K562 (cell line): Measurements from ENCODE around the gene GATA1. TPM values are rescaled to one million over a fixed set of nuclear protein-coding genes. Genes with fewer than 3 reads are reported as not detected.

ENCODE experiments used
- ATAC-seq: fragments of 200-7000 bp; cut with Tn5 transposase; 3 replicates; pipeline ENCODE4 v1.9.1; 2020; ENCODE audit warnings: moderate library complexity
- BruUV-seq: library from RNA; stranded (reverse); fragments of 400-500 nt; replicated peaks from 2 replicates; lab custom pipeline; 2021; lab: Mats Ljungman, UMichigan
- CTCF ChIA-PET: fragments of 300-600 bp; formaldehyde crosslinking; extraction: SDS; loops from one replicate; lab custom pipeline; 2021; ENCODE audit warnings: low intra/inter-chr PET ratio; lab: Yijun Ruan, JAX
- POLR2A ChIA-PET: fragments of 300-600, 350-650 bp; sonication (Branson Sonifier 250); formaldehyde crosslinking; extraction: SDS; loops from one replicate; lab custom pipeline; 2021; ENCODE audit warnings: antibody characterized with exemption, inconsistent platforms; lab: Yijun Ruan, JAX
- DNase-seq, 4 experiments: peaks; one replicate each; pipeline versions ENCODE4 v3.0.0 to v3.0.0-alpha.2; 2011 to 2018; ENCODE audit warnings: low spot score in 3 of 4, mixed read lengths in 3 of 4; ENCODE audit errors: extremely low read depth in 1 of 4
- FAIRE-seq: peaks from 2 replicates; lab custom pipeline; 2011; peaks lifted over from hg19 to GRCh38; lab: Jason Lieb, UNC
- H2AFZ ChIP-seq: 2 replicates; pipeline ENCODE4 v1.6.0; 2011; ENCODE audit warnings: low read depth, low read length, control low read depth, inconsistent platforms
- H3K27ac ChIP-seq: fragments of 200-600 bp; 3 replicates; pipeline ENCODE4 v1.8.0; 2011; ENCODE audit warnings: low read depth, mild to moderate bottlenecking, control low read depth, inconsistent platforms, low read length, moderate library complexity, mixed read lengths; ENCODE audit errors: extremely low read depth
- H3K27me3 ChIP-seq, 2 experiments: fragments of 300-600 bp in 1 of 2; 2 replicates in 1 of 2; 3 replicates in 1 of 2; pipeline versions ENCODE4 v1.6.0 to v1.8.0; 2011; ENCODE audit warnings: inconsistent platforms in 2 of 2, low read length in 2 of 2, mild to moderate bottlenecking in 1 of 2, mixed read lengths in 1 of 2, moderate library complexity in 1 of 2; ENCODE audit not compliant: control insufficient read depth in 2 of 2, insufficient read depth in 2 of 2
- H3K36me3 ChIP-seq: fragments of 300-600 bp; 3 replicates; pipeline ENCODE4 v1.8.0; 2011; ENCODE audit warnings: mild to moderate bottlenecking, low read length, inconsistent platforms; ENCODE audit not compliant: control insufficient read depth, insufficient read depth
- H3K4me1 ChIP-seq, 2 experiments: fragments of 200-600 bp in 1 of 2; replicated peaks in 1 of 2; 2 replicates in 1 of 2; 3 replicates in 1 of 2; pipeline versions ENCODE4 v1.5.1 to v1.8.0; 2011; ENCODE audit warnings: inconsistent platforms in 2 of 2, low read length in 2 of 2, mild to moderate bottlenecking in 1 of 2, mixed read lengths in 1 of 2, moderate library complexity in 1 of 2; ENCODE audit not compliant: control insufficient read depth in 2 of 2, insufficient read depth in 2 of 2
- H3K4me2 ChIP-seq: 2 replicates; pipeline ENCODE4 v1.6.1; 2011; ENCODE audit warnings: low read length, control low read depth, inconsistent platforms, mixed read lengths; ENCODE audit not compliant: insufficient read depth
- H3K4me3 ChIP-seq: fragments of 200-600 bp; sonication (generic), shearing (Covaris generic); 2 replicates; pipeline ENCODE4 v1.5.1; 2016; ENCODE audit warnings: control low read depth, inconsistent platforms
- H3K79me2 ChIP-seq: fragments of 200-600 bp; 3 replicates; pipeline ENCODE4 v1.8.0; 2011; ENCODE audit warnings: low read length, inconsistent platforms; ENCODE audit not compliant: control insufficient read depth, insufficient read depth
- H3K9ac ChIP-seq, 2 experiments: 2 replicates each; pipeline versions ENCODE4 v1.6.0 to v1.6.1; 2011; ENCODE audit warnings: low read depth in 2 of 2, low read length in 2 of 2, control low read depth in 1 of 2, inconsistent platforms in 1 of 2, mild to moderate bottlenecking in 1 of 2, mixed read lengths in 1 of 2; ENCODE audit not compliant: insufficient read depth in 1 of 2
- H3K9me1 ChIP-seq: one replicate; pipeline ENCODE4 v1.6.0; 2011; ENCODE audit warnings: inconsistent platforms, mild to moderate bottlenecking, low read length, moderate library complexity; ENCODE audit not compliant: control insufficient read depth, insufficient read depth
- H3K9me3 ChIP-seq: replicated peaks from 2 replicates; pipeline ENCODE4 v1.5.1; 2011; ENCODE audit warnings: low read depth, low read length, inconsistent platforms; ENCODE audit not compliant: control insufficient read depth, insufficient read depth
- H4K20me1 ChIP-seq: replicated peaks from 2 replicates; pipeline ENCODE4 v1.6.1; 2011; ENCODE audit warnings: low read length, inconsistent platforms, mixed read lengths; ENCODE audit not compliant: control insufficient read depth, insufficient read depth
- CCNT2 ChIP-seq: IDR thresholded peaks from 2 replicates; pipeline ENCODE4 v1.6.1; 2011; ENCODE audit warnings: borderline replicate concordance, low read depth, mild to moderate bottlenecking, moderate library complexity, mixed read lengths, low read length; ENCODE audit not compliant: insufficient read length; ENCODE audit errors: extremely low read depth
- MEIS2 ChIP-seq: fragments of 450-650 bp; IDR thresholded peaks from 2 replicates; pipeline ENCODE4 v1.6.1; 2014; ENCODE audit warnings: mild to moderate bottlenecking; ENCODE audit not compliant: partially characterized antibody
- POLR2H ChIP-seq: IDR thresholded peaks from 2 replicates; pipeline ENCODE4 v1.6.1; 2016; ENCODE audit warnings: missing genetic modification characterization, low read depth, mild to moderate bottlenecking, control low read depth, missing compliant biosample characterization, moderate library complexity
- RAD21 ChIP-seq, 2 experiments: fragments of 250-450 bp in 1 of 2; fragments of 450-650 bp in 1 of 2; sonication (Bioruptor Pico) in 1 of 2; formaldehyde crosslinking in 1 of 2; IDR thresholded peaks in 1 of 2; conservative IDR thresholded peaks in 1 of 2; 2 replicates each; pipeline versions ENCODE4 v1.4.0 to v1.8.0; 2020 to 2022; ENCODE audit warnings: mild to moderate bottlenecking in 2 of 2, moderate library complexity in 1 of 2
- SREBF2 ChIP-seq: sonication (generic); formaldehyde crosslinking; IDR thresholded peaks from 2 replicates; pipeline ENCODE4 v1.4.0; 2020; ENCODE audit warnings: mild to moderate bottlenecking, missing genetic modification reagents
- ZNF384 ChIP-seq: IDR thresholded peaks from 2 replicates; pipeline ENCODE4 v1.6.1; 2012; ENCODE audit warnings: low read depth, low read length, improper control_type of control experiment
- WGBS: fragments of 100-300 bp; shearing (Covaris generic); methylation state at CpG from one replicate; pipeline ENCODE4 v1.1.6; 2016; ENCODE audit warnings: low coverage, mixed read lengths; ENCODE audit not compliant: insufficient coverage; ENCODE audit errors: missing lambda C conversion rate; 5-methylcytosine and 5-hydroxymethylcytosine counted together
- in situ Hi-C: fragments of 300-500 bp; cut with MboI; formaldehyde crosslinking; loops from 4 replicates; pipeline ENCODE4 v1.15.0; 2018; ENCODE audit warnings: inconsistent platforms, mixed read lengths
- intact Hi-C: fragments of 100-400 bp; cut with micrococcal nuclease; formaldehyde crosslinking; loops from 2 replicates; pipeline ENCODE4 v1.14.2; 2022
- polyA plus RNA-seq, 8 experiments: library from polyadenylated mRNA; depleted of rRNA in 4 of 8; stranded (reverse) in 5 of 8; unstranded in 3 of 8; fragments of >200 nt; fragmentation: Nextera tagmentation in 2 of 8; fragmentation: Illumina TruSeq in 1 of 8; extraction: Ambion mirVana in 2 of 8; extraction: Trizol in 1 of 8; gene quantifications; 2 replicates each; pipeline versions ENCODE4 v1.2.1 to v1.2.3, GENCODE V29; 2011 to 2014; ENCODE audit warnings: inconsistent platforms in 1 of 8, missing spikeins in 1 of 8
- total RNA-seq, 7 experiments: library from RNA; depleted of rRNA in 6 of 7; stranded (reverse); fragments of >200 nt in 6 of 7; fragmentation: Illumina TruSeq in 2 of 7; extraction: Trizol in 2 of 7; gene quantifications; 2 replicates each; pipeline versions ENCODE4 v1.2.1 to v1.2.3, GENCODE V29; 2011 to 2021; ENCODE audit warnings: low replicate concordance in 1 of 7
- TF ChIP-seq, protein P1 (sequence below): fragments of 250-450 bp; sonication (Bioruptor Pico); IDR thresholded peaks from 2 replicates; pipeline ENCODE4 v1.8.0; 2021; ENCODE audit warnings: mild to moderate bottlenecking, moderate library complexity
- TF ChIP-seq, protein P2 (sequence below), 3 experiments: IDR thresholded peaks in 2 of 3; conservative IDR thresholded peaks in 1 of 3; 2 replicates each; pipeline ENCODE4 v1.5.1; 2011 to 2012; ENCODE audit warnings: low read length in 3 of 3, mild to moderate bottlenecking in 3 of 3, control low read depth in 2 of 3, improper control_type of control experiment in 1 of 3, inconsistent platforms in 1 of 3, low read depth in 1 of 3, mixed read lengths in 1 of 3, moderate library complexity in 1 of 3; ENCODE audit not compliant: insufficient read depth in 2 of 3
- TF ChIP-seq, protein P3 (sequence below): sonication (generic); IDR thresholded peaks from 2 replicates; pipeline ENCODE4 v1.6.1; 2016
- TF ChIP-seq, protein P4 (sequence below), 2 experiments: IDR thresholded peaks in 1 of 2; conservative IDR thresholded peaks in 1 of 2; 2 replicates each; pipeline ENCODE4 v1.6.1; 2016; ENCODE audit warnings: low read depth in 2 of 2, mild to moderate bottlenecking in 1 of 2, missing compliant biosample characterization in 1 of 2, missing genetic modification characterization in 1 of 2, moderate library complexity in 1 of 2

Gene GATA1
- total and polyA plus RNA-seq, 9 of the 15 experiments (the other 6 are each of a cell fraction or from before 2014, with no cell fraction given) = 11.9 to 291 (median 116) TPM

DNA sequence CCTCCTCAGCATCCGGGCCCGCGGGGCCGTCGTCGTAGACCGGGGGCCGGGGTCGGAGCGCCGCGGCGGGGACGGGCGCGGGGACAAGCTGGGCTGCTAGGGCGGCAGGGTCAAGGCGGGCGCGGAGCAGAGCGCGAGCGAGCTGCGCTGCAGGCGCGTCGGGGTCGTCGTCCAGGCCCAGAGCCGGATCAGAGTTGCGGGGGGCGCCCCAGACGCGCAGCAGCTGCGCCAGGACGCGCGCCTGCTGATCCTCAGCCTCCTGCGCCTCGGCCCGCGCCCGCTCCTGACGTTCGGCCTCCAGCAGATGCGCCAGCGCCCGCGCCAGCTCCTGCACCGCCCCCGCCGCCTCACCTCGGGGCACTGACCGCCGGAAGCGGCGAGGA, 45.5 kb downstream of the GATA1 start (continued):
- TF ChIP-seq, protein P1, sequence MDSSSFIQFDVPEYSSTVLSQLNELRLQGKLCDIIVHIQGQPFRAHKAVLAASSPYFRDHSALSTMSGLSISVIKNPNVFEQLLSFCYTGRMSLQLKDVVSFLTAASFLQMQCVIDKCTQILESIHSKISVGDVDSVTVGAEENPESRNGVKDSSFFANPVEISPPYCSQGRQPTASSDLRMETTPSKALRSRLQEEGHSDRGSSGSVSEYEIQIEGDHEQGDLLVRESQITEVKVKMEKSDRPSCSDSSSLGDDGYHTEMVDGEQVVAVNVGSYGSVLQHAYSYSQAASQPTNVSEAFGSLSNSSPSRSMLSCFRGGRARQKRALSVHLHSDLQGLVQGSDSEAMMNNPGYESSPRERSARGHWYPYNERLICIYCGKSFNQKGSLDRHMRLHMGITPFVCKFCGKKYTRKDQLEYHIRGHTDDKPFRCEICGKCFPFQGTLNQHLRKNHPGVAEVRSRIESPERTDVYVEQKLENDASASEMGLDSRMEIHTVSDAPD (CRISPR knock-in tag) = no peak

DNA sequence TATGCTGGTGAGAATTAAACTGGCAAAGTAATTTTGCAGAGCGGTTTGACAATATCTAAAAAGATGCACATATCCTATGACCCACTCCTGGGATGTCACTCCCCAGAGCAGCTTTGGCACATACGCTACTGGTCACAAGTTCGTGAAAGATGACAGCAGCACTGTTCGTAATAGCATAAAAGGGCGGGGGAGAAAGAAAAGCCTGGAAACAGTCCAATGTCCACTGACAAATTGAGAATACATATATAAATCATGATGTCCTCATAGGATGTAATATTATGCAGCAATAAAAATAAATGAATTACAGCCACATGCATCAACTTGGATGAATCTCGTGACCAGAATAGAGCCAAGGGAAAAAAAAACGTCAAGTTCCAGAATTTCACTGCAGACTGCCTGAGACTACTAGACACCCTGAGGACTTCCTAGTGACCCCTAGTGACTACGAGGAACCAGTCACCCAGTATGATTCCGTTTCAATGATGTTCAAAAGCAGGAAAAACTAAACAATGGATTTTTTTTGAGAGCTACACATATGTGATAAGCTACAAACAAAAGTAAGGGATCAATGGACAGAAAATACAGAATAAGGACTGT, 47.2 kb downstream of the GATA1 start:
- intact Hi-C loops = no loop called here
- BruUV-seq = no TSS peak
- H3K9ac ChIP-seq = no peak overlapping the region
- TF ChIP-seq CCNT2 (no peak), ZNF384 (peak; percentile 31; the same call in 1 of the 2 replicates), RAD21 (CRISPR knock-in tag; conservative IDR thresholded peaks at IDR 0.05 in 1 of 2, IDR thresholded peaks at IDR 0.05 in 1 of 2) (peak in 1 of 2 experiments; percentile 49; a peak in 2 of 4 replicates), POLR2H (tag) (no peak), MEIS2 (peak; percentile 26), SREBF2 (CRISPR knock-in tag) (no peak)
- TF ChIP-seq, protein P2, sequence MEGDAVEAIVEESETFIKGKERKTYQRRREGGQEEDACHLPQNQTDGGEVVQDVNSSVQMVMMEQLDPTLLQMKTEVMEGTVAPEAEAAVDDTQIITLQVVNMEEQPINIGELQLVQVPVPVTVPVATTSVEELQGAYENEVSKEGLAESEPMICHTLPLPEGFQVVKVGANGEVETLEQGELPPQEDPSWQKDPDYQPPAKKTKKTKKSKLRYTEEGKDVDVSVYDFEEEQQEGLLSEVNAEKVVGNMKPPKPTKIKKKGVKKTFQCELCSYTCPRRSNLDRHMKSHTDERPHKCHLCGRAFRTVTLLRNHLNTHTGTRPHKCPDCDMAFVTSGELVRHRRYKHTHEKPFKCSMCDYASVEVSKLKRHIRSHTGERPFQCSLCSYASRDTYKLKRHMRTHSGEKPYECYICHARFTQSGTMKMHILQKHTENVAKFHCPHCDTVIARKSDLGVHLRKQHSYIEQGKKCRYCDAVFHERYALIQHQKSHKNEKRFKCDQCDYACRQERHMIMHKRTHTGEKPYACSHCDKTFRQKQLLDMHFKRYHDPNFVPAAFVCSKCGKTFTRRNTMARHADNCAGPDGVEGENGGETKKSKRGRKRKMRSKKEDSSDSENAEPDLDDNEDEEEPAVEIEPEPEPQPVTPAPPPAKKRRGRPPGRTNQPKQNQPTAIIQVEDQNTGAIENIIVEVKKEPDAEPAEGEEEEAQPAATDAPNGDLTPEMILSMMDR (IDR thresholded peaks at IDR 0.05 in 2 of 3, conservative IDR thresholded peaks at IDR 0.05 in 1 of 3; ENCODE audit: insufficient read depth in 2 of 3, low read depth in 1 of 3, low read length in 3 of 3) = peak; percentile 30 to 39 (median 32); a peak in 4 of 6 replicates
- TF ChIP-seq, protein P3, sequence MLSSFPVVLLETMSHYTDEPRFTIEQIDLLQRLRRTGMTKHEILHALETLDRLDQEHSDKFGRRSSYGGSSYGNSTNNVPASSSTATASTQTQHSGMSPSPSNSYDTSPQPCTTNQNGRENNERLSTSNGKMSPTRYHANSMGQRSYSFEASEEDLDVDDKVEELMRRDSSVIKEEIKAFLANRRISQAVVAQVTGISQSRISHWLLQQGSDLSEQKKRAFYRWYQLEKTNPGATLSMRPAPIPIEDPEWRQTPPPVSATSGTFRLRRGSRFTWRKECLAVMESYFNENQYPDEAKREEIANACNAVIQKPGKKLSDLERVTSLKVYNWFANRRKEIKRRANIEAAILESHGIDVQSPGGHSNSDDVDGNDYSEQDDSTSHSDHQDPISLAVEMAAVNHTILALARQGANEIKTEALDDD = 0 out of 2 replicates have a peak, but pooled peaks have one; percentile 32
- TF ChIP-seq, protein P4, sequence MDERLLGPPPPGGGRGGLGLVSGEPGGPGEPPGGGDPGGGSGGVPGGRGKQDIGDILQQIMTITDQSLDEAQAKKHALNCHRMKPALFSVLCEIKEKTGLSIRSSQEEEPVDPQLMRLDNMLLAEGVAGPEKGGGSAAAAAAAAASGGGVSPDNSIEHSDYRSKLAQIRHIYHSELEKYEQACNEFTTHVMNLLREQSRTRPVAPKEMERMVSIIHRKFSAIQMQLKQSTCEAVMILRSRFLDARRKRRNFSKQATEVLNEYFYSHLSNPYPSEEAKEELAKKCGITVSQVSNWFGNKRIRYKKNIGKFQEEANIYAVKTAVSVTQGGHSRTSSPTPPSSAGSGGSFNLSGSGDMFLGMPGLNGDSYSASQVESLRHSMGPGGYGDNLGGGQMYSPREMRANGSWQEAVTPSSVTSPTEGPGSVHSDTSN (CRISPR knock-in tag; IDR thresholded peaks at IDR 0.05; ENCODE audit: low read depth) = no peak
- TF ChIP-seq, protein P4 (tag; conservative IDR thresholded peaks at IDR 0.05; ENCODE audit: low read depth) = peak; percentile 56; the same call in 1 of the 2 replicates

More for the DNA sequence above, 47.2 kb downstream of the GATA1 start:
- no peaks in the 10 kb centered on the region for H4K20me1 ChIP-seq
- ChIA-PET POLR2A (interaction anchor here (0.6 kb wide), 1 partner anchor 138 kb away, joined by 3 read pairs; the partner anchor contains the start of gene KCND1), CTCF (no interaction called here)
- 23% methylated on average over 9 of the region's 9 CpGs for WGBS
- FAIRE-seq (peak; percentile 75), ATAC-seq (peak; percentile 88), DNase-seq (peak in 2 of 4 experiments; percentile 27 to 41)
- H3K4me1 ChIP-seq = peaks cover 0 to 23% of the 10 kb centered on the region in 2 experiments; a peak in 2 of 5 replicates
- H3K4me3 ChIP-seq = no peak overlapping the region
- no peaks in the 10 kb centered on the region for H3K79me2 ChIP-seq
- in situ Hi-C loops = no loop called here
- H3K9me1 ChIP-seq = no peaks in the 10 kb centered on the region
- no peak overlapping the region for H3K4me2 ChIP-seq
- no peak overlapping the region for H3K27ac ChIP-seq
- H3K36me3 ChIP-seq = no peaks in the 10 kb centered on the region
- no peaks in the 10 kb centered on the region for H3K9me3 ChIP-seq
- no peak overlapping the region for H2AFZ ChIP-seq
- no peaks in the 10 kb centered on the region for H3K27me3 ChIP-seq
